Effector CD4-positive, alpha-beta T cell (primary cell): ENCODE data around the gene RPS3A.
"Not testable (repeated sequence)": the region's sequence is repeated elsewhere in the genome, so short reads cannot be mapped to it uniquely, and the experiment has no call there.

Source experiments
- DNase-seq: peaks from one replicate; pipeline ENCODE4 v3.0.0-alpha.2; 2020
- total RNA-seq: gene quantifications from one replicate; lab custom pipeline; 2026; lab: John Stamatoyannopoulos, UW

The RPS3A gene
- 386 reads per million, percentile 97 among the genes with 10 or more reads in this experiment for total RNA-seq

DNA sequence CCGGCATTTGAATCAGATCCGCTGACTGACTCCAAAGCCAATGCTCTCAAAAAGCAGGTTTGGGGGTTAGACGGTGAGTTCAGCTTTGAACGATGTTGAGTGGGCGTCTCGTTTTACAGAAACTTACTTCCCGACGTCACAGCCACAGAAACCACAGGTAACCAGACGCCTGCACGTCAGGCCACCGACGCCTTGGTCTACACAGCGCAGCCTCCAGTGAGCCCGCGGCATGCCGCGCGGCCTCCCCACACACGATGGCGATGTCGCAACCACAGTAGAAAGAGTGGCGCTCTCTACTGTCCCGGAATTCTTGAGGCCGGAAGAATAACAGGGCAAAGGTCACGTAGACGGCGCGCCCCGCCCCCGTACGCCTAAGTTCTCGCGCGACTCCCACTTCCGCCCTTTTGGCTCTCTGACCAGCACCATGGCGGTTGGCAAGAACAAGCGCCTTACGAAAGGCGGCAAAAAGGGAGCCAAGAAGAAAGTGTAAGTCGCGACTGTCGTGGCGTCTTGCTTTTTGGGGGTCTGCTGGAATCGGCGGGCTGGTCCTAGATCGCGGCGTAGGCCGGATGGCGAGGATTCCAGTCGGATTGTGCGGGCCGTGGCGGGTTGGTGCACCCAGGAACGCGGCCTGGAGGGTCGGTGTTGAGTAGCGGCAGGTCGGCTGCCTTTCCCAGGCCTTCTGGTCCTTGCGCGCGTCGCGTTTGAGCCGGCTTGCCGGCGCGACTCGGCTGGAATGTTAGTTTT lies at the start of gene RPS3A:
Gene RPS3A, plus strand, starts transcription at position 400 of the 747 bp plus-strand sequence. Its CDS starts 25 bp downstream, at position 425.
- peak; percentile 95 for DNase-seq

DNA sequence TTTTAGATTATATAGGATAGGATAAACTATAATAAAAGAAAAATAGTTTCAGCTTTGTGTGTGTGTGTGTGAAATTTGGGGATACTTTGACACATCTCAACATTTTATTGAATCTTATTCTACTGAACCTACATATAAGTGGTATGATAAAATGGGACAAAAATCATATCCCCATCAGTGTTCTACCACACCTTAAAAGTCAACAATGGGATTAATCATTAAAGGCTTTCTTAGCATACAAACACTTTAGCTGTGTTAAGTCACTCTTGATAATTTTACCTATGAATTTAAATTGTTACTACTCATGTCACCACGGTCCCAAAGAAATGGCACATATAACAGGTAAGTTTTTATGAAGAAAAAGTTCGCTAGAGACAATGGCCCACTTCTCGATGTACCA lies 46.6 kb upstream of the RPS3A start:
- DNase-seq, result no peak

DNA sequence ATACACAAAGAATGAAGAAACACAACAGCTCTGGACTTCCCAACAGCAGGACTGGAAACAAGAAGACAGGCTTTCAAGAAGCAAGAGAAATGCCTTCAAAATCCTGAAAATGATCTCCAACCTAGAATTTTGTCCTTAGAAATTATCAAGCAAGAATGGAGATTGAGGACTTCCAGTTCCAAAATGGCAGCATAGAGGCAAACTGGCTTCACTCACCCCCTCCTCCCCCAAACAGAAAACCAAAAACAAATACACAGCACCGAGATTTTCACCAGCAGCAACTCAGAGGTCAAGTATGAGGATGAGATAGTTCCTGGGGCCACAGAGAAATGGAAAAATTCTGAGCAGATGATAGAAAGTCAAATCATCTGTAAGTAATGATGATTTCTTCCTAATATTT lies 43.9 kb upstream of the RPS3A start:
- no peak for DNase-seq

DNA sequence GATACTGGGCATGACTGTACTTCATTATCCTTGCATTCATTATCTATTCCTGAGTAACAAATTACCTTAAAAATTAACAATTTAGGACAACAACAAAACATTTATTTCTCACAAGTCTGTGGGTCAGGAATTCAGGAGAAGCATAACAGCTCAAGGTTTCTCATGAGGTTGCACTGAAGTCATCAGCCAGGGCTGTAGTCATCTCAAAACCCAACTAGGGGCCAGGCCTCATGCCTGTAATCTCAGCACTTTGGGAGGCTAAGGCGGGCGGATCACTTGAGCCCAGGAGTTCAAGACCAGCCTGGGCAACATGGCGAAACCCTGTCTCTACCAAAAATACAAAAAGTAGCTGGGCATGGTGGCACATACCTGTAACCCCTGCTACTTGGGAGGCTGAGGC lies 36.3 kb upstream of the RPS3A start:
- not testable (repeated sequence) for DNase-seq

DNA sequence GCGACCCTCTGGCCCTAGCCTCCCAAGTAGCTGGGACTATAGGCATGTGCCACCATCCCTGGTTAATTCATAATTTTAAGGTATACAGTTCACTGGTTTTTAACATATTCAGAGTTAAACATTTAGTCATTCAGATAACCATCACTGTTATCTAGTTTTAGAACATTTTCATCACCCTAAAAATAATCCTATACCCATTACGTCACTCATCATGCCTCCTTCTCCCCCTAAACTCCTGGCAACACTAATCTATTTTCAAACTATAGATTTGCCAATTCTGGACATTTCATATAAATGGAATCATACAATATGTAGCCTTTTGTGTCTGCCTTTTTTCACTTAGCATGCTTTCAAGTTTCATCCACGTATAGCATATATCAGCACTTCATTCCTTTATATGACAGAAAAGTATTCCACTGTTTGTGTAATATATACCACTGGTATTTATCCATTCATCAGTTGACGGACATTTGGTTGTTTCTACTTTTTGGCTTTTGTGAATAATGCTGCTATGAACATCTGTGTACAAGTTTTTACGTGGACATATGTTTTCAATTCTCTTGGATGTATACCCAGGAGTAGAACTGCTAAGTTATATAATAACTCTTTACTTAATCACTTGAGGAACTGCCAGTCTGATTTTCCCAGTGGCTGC lies 32.0 kb upstream of the RPS3A start:
- DNase-seq, result no peak

DNA sequence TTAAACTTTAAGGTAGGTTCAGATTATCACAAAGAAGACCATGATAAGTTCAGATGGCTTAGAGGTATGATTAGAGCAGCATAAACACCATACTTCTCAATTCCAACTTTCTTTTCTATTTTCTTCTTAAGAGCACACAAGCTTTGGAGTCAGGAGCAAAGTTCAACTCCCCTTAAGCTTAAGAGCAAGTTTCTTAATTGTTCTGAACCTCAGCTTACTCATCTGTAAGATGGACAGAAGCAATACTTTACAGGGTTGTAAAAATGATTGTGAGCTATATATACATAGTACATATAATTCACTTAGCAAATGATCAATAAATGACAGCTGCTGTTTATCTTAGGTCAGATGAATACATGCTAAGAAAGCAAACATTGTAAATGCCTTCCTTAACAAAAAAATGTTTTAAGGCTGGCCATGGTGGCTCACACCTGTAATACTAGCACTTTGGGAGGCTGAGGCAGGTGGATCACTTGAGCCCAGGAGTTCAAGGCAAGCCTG lies 25.0 kb upstream of the RPS3A start:
- no peak for DNase-seq

DNA sequence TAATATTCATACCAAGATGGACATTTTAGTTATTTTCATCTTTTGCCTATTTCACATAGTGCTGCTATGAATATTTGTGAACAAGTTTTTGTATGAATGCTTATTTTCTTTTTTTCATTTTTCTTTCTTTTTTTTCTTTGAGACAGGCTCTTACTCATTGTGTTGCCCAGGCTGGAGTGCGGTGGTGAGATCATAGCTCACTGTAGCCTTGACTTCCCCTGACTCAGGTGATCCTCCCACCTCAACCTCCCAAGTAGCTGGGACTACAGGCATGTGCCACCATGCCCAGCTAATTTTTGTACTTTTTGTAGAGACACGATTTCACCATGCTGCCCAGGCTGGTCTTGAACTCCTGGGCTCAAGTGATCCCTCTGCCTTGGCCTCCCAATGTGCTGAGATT lies 21.4 kb upstream of the RPS3A start:
- DNase-seq, result not testable (repeated sequence)

DNA sequence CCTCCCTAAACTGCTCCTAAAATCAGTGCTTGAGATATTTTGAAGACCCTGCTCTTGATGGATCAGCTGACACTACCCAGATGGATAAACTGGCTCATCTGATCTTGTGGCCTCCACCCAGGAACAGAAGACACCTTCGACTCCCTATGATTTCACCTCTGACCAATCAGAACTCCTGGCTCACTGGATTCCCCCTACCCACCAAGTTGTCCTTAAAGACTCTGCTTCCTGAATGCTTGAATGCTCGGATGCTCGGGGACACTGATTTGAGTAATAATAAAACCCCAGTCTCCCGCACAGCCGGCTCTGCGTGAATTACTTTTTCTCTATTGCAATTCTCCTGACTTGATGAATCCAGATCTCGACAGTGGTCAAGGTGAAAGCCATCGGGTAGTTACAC lies 12.0 kb upstream of the RPS3A start:
- DNase-seq, result no peak

DNA sequence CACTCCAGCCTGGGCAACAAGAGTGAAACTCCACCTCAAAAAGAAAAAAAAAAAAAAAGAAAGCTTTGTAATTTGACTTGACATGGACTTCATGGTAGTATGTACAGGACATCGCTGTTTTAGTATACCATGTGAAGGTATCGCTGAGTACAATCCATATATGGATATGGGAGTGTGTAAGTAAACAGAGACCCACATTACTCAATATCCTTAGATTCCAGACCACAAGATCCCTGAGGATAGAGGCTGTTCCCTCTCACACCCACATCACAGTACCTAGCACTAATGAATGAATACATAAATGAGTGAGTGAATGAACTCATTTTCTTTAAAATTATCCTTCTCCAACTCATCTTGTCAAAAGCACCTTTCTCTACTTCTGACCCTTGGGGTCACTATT lies 8.4 kb upstream of the RPS3A start:
- DNase-seq, result no peak

DNA sequence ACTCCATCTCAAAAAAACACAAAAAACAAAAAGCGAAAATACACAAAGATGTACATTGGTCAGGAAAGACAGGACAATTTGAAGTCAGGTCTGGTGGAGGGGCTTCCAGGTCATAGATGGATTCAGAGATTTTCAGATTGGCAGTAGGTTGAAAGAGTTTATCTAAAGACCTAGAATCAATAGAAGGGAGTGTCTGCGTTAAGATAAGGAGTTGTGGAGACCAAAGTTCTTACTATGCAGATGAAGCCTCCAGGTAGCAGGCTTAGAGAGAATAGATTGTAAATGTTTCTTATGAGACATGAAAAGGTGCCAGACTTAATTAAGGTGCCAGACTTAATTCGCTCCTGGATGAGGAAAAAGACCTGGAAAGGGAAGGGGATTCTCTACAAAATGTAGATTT lies 6.9 kb upstream of the RPS3A start:
- no peak for DNase-seq

DNA sequence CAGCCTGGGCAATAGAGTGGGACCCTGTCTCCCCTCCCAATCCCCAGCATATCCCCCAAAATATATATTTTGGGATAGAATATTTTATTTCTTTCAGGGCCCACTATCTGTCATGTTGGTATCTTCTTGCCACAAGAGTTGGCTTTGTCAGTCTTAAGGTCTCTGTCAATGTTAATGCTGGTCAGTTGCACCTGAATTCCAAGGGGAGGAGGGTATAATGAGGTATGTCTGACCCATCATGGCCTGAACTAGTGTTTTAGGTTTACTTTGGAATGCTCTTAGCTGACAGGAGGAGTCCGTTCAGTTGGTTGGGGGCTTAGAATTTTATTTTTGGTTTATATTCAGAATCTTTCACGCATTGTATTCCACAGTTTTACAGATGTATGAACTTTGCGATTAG lies 6.2 kb upstream of the RPS3A start:
- DNase-seq, result no peak

DNA sequence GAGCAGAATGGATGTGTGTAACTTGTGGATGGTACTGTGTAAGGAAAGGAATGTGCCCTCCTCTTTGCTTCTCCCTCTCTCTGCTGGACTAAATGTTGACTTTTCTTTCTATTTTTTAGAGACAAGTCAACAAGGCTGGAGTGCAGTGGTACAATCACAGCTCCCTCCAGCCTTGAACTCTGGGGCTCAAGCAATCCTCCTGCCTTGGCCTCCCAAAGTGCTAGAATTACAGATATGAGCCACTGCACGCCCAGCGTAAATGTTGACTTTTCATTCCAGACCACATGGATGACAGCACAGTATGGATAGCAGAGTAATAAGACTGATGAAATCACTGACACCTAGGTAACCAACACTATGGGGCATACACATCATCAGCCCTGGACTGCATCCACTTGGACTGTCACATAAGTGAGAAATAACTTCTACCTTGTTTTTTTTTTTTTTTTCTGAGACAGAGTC lies 5.1 kb upstream of the RPS3A start:
- DNase-seq, result no peak

DNA sequence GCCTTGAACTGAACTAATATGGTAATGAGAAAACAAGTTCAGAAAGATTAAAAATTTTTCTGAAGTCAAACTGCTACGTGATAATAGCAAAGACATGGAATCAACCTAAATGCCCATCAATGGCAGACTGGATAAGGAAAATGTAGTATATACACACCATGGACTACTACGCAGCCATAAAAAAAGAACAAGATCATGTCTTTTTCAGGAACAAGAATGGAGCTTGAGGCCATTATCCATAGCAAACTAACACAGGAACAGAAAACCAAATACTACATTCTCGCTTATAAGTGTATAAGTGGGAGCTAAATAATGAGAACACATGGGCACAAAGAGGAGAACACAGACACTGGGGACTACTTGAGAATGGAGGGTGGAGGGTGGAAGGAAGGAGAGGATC lies 4.3 kb upstream of the RPS3A start:
- no peak for DNase-seq

DNA sequence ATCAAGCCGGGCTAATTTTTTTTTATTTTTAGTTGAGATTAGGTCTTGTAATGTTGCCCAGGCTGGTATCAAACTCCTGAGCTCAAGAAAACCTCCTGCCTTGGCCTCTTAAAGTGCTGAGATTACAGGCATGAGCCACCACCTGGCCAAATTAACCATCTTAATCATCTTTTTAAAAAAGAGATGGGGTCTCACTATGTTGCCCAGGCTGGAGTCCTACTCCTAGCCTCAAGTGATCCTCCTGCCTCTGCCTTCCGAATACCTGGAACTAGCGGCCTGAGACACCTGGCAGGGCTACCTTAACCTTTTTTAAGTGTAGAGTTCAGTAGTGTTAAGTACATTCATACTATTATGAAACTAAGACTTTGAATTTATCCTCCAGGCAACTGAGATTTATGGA lies 1.7 kb upstream of the RPS3A start:
- no peak for DNase-seq

DNA sequence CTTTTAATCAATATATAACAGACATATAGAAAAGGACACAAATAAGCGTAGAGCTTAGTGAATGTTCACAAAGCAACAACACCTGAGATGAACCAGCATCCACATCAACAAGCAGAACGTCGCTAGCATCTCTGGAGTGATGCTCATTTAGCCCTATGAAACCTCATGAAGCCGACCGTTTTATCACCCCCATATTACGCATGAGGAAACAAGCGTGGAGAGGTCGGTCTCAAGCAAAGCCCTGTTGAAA lies 524 bp upstream of the RPS3A start:
- DNase-seq, result no peak

DNA sequence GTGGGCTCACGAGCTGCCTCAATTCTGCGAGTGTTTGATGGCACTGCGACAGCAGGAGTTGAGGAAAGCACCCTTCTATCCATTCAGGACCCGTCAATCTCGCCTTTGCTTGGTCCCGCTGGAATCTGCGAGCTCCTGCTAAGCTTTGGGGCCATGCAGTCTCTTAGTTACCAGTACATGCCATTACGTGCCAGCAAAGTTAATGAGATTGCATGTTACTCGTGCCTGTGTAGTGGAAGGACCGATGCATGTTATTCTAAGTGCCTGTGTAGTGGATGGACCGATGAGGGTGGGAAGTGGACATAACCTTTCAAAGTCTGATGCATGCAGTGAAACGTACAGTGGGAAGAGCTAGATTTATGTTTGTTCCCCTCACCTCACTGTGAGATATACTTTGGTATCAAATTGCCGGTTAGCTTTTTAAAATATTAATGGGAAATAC lies 569 bp downstream of the RPS3A start:
- no peak for DNase-seq

DNA sequence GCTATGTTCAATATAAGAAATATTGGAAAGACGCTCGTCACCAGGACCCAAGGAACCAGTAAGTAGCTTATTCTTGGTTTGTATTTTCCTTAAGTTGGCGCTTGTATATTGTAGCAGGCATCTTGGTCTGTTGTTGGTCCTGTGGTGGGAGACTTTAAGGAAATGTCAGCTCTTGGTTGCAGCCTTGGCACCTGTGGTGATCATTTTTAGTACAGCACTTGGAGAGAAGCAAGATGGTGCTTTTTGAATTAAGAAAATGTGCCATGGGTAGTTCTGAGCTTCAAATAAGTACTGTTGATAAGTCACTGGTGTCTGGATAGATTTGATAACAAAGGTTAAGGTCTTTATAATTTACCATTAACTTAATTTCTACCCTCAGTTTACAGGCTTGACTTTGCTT lies 1.1 kb downstream of the RPS3A start:
- DNase-seq, result no peak

DNA sequence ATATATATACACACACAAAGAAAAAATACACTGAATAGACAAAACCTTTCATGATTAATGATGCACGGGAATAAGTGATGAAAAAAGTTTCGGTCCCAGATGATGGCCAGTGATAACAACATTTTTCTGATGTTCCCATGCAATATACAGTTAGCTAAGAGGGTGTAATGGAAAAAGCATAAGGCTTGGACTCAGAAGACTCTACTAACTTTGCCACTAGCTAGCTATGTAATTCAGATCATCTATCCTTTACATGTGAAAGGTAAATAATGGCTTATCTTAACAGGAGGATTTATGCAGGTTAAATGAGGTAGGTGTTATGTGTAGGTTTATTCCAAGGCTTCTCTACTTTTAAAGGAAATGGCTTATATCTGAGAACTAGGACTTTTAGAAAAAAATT lies 4.3 kb downstream of the RPS3A start:
- DNase-seq, result no peak

DNA sequence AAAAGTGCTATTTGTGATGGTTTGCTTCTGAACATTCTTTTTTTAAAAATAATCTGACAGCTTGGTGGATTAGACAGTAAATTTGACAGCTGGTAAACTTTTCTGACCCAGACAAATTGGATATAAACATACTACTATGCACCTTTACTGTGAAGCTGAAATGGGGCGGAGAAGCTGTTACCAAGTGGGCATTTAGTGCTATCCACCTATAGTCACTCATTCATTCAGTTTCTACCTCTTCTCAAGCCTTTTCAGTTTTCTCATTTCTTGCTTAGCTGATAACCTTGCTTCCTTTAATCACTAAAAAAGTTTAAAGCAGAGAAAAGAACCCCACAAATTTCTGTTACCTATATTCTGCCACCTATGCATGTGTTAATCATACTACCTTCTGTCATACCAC lies 5.2 kb downstream of the RPS3A start:
- no peak for DNase-seq

DNA sequence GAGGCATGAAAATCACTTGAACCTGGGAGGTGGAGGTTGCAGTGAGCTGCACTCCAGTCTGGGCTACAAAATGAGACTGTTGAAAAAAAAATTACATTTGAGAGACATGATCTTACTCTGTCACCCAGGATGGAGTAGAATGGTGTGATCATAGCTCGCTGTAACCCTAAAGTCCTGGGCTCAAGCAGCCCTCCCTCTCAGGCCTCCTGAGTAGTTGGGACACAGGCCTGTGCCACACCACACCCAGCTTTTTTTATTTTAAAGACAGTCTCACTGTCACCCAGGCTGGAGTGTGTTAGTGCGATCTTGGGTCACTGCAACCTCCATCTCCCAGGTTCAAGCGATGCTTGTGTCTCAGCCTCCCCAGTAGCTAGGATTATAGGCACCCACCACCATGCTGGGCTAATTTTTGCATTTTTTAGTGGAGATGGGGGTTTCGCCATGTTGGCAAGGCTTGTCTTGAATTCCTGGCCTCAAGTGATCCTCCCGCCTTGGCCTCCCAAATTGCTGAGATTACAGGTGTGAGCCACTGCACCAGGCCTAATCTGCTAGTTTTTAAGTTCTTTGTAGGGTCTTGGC lies 6.1 kb downstream of the RPS3A start:
- DNase-seq, result no peak

DNA sequence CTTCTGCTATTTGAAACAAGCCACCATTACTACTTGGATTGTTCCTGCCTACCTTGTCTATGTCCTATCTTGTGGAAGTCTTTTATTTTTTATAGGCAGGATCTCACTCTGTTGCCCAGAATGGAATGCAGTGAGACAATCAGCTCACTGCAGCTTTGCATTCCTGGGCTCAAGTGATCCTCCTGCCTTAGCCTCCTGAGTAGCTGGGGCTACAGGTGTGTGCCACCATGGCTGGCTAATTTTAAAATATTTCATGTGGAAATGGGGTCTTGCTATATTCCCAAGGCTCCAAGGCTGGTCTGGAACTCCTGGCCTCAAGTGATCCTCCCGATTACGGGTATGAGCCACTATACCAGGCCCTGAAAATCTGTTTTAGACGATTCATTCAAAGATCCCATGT lies 7.6 kb downstream of the RPS3A start:
- DNase-seq, result no peak

DNA sequence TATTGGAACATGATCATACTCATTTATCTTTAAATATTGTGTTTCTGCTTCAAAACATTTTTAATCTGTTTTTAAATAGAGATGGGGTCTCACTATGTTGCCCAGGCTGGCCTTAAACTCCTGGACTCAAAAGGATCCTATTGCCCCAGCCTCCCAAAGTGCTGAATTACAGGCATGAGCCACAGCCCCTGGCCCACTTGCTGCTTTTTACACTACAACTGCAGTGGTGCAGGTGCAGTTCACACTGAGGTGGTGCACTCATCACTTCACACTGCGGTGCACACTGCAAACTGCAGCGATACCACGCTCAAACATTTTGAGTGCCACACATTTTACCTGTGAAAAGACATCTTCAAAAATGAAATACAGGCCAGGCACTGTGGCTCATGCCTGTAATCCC lies 10.8 kb downstream of the RPS3A start:
- DNase-seq, result no peak

DNA sequence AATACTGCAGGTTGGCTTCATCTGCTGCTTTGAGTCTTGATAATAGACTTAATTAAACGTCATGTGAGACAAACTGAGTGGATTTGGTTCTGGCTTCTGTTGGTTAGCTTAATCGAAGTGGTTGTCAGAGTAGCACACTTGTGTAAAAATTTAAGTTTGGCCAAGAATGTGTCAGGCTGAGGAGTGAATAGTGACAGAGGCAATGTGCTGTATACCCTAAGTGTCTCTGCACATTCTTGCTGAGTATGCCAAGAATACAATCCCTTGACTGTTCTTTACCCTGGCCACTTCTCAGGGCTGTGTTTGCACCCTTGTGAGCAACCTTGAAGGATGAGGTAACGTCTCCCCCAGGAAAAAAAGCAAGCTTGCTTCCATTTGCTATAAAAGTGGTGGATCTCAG lies 14.9 kb downstream of the RPS3A start:
- DNase-seq, result no peak

DNA sequence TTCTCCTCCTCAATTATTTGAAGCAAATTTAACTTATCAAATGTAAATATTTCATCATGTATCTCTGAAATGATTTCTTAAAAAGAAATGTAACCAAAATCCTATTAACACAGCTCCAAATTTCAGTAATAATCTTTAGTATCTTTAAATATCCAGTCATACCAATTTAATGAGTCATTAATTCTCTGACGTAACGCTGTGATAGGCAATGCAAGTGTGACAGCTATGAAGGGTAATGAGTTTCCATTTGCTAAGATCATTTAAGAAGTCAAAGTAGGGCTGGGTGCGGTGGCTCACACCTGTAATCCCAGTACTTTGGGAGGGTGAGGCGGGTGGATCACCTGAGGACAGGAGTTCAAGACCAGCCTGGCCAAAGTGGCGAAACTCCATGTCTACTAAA lies 15.6 kb downstream of the RPS3A start:
- DNase-seq, result no peak
